Aorta (tissue), 5 donors: ENCODE results near the gene BEND4. TPM values are rescaled to one million over a fixed set of nuclear protein-coding genes. Genes with fewer than 3 reads are reported as not detected.

Experiments
- ATAC-seq: fragments of 200-7000 bp; cut with Tn5 transposase; one replicate; pipeline ENCODE4 v1.9.1; 2022; ENCODE audit warnings: moderate library complexity; ENCODE audit not compliant: low FRiP score
- DNase-seq, 2 donors: peaks; one replicate each; pipeline ENCODE4 v3.0.0-alpha.2; 2020
- H3K27ac ChIP-seq, 2 donors: one replicate each; pipeline ENCODE4 v1.5.1; 2013; ENCODE audit warnings: low read length in 2 of 2, mild to moderate bottlenecking in 2 of 2, moderate library complexity in 2 of 2, control low read depth in 1 of 2, inconsistent platforms in 1 of 2, low read depth in 1 of 2
- H3K27me3 ChIP-seq, 2 donors: one replicate each; pipeline ENCODE4 v1.6.1; 2013; ENCODE audit warnings: control low read depth in 1 of 2, low read length in 1 of 2, mild to moderate bottlenecking in 1 of 2, moderate library complexity in 1 of 2; ENCODE audit not compliant: insufficient read depth in 2 of 2, control insufficient read depth in 1 of 2
- H3K36me3 ChIP-seq, 2 donors: one replicate each; pipeline ENCODE4 v1.6.1; 2013; ENCODE audit warnings: control low read depth in 1 of 2, low read length in 1 of 2, mild to moderate bottlenecking in 1 of 2; ENCODE audit not compliant: insufficient read depth in 2 of 2, control insufficient read depth in 1 of 2
- H3K4me1 ChIP-seq, 2 donors: one replicate each; pipeline ENCODE4 v1.6.1; 2013; ENCODE audit warnings: low read length in 2 of 2, control low read depth in 1 of 2, mild to moderate bottlenecking in 1 of 2, moderate library complexity in 1 of 2; ENCODE audit not compliant: insufficient read depth in 2 of 2, control insufficient read depth in 1 of 2
- H3K4me3 ChIP-seq, 2 donors: one replicate each; pipeline ENCODE4 v1.5.1; 2013; ENCODE audit warnings: low read length in 2 of 2, control low read depth in 1 of 2, mild to moderate bottlenecking in 1 of 2
- H3K9me3 ChIP-seq: one replicate; pipeline ENCODE4 v1.6.1; 2013; ENCODE audit warnings: mild to moderate bottlenecking, low read length; ENCODE audit not compliant: control insufficient read depth
- WGBS, 2 donors: extraction: QIAGEN DNeasy Blood & Tissue Kit; methylation state at CpG; one replicate each; pipeline ENCODE4 v1.1.7; 2013; 5-methylcytosine and 5-hydroxymethylcytosine counted together
- intact Hi-C, 2 donors: fragments of 100-400 bp; cut with DNase I; formaldehyde crosslinking; loops; one replicate each; pipeline versions ENCODE4 v1.14.2 to v1.15.0; 2022
- polyA plus RNA-seq, 2 donors: library from polyadenylated mRNA; stranded (reverse); fragments of 200-250 nt; gene quantifications; one replicate each; pipeline ENCODE4 v1.2.3, GENCODE V29; 2013
- total RNA-seq, 2 donors: library from RNA; stranded (reverse); fragmentation: NEBNext Ultra II Directional; extraction: Animal tissue kit (Norgen Biotek cat#: 25700); gene quantifications; one replicate each; pipeline ENCODE4 v1.2.1, GENCODE V29; 2021
- donor health status: healthy with polysubstance abuse.
- donor health status: Bipolar disorder and iron deficiency.
- donor health status: DM: no; HTN: no; CAD: no.
- donor health status: DM: no; HTN: no; CAD: no.
- donor health status: DM: yes; HTN: yes; CAD: no.

Gene BEND4
- total and polyA plus RNA-seq, 4 donors, result 0.03 to 0.15 TPM; not detected in 2

GRCh38 chr4:42151568-42152506 is 618 bp downstream of the BEND4 start:
- H3K4me3 ChIP-seq, result peak overlapping the region; percentile 33 to 41
- no peak for DNase-seq
- H3K4me1 ChIP-seq, result no peaks in the 10 kb centered on the region
- H3K36me3 ChIP-seq, result no peaks in the 10 kb centered on the region
- no peaks in the 10 kb centered on the region for H3K9me3 ChIP-seq
- intact Hi-C loops, result no loop called here
- H3K27ac ChIP-seq, result no peak overlapping the region
- 0 to 1% methylated on average over 65 to 122 of the region's 122 CpGs for WGBS, 2 donors
- ATAC-seq, result no peak
- no peaks in the 10 kb centered on the region for H3K27me3 ChIP-seq

DNA sequence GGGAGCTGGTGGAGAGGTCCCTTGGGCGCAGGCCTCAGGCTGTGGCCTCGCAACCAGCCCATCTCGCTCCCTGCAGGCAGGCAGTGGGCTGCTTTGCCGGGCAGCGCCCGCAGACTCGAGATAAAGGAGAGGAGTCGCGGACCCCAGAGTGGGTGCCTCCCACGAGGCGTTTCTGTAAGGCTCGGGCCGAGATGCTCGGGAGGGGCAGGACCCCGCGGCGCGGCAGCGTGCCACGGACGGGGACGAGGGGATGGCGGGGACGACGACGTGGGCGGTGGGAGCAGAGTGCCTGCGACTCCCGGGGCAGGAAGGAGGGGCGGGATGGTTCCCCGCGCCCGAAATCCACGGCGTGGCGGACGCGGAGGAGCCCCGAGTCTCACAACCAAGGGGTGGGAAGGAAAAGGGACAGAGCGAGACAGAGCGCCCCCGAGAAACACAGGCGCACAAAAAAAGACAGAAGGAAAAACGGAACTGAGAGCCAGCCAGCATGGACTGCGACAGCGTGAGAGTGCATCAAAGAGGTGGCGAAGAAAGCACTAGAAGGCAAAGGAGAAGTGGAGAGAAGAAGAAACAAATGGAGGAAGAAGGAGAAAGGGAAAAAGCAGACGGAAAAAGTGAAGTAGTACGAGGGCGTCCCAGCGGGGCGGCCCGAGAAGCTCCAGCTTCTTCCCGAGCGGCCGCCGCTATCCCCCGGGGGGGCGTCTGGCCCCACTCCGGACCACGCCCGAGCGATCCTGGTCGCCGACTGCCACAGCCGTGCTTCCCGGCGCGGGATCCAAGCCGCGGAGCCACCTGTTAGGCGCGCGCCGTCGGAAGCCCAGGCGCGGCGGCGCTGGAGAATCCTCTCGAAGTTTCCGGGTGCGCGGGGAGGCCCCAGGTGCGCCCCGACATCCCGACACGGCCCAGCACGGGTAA is 1.5 kb downstream of the BEND4 start:
- H3K36me3 ChIP-seq, result no peaks in the 10 kb centered on the region
- H3K4me3 ChIP-seq, result peak overlapping the region in 1 of 2 donors; percentile 33
- ATAC-seq (peak; percentile 42), DNase-seq (no peak)
- H3K27ac ChIP-seq, result no peak overlapping the region
- H3K27me3 ChIP-seq, result peaks cover 0 to 1% of the 10 kb centered on the region in 2 donors
- H3K4me1 ChIP-seq, result no peaks in the 10 kb centered on the region
- H3K9me3 ChIP-seq, result no peaks in the 10 kb centered on the region
- intact Hi-C loops, result no loop called here
- WGBS, 2 donors, result 5 to 6% methylated on average over 82 to 89 of the region's 89 CpGs

DNA sequence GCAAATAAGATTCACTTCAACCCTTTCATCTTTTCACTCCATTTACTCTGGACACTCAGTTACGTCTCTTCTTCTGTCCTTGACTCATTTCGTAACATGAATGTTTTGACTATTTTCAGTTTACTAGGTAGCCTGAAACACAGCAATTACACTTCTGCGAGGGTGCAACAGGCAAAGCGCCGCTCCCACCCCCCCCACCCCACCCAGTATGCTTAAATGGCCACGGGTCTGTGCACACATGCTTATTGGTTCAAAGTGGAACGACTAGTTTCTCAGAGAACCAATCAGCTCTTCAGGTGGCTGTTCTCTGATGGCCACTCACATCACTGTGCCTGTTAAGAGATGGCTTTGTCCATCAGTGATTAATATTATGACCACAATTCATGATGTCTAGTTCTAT is 3.5 kb downstream of the BEND4 start:
- Histone ChIP-seq H3K4me3 (no peak overlapping the region), H3K9me3 (no peaks in the 10 kb centered on the region), H3K27ac (no peak overlapping the region), H3K27me3 (peaks cover 0 to 2% of the 10 kb centered on the region in 2 donors), H3K36me3 (no peaks in the 10 kb centered on the region), H3K4me1 (no peaks in the 10 kb centered on the region)
- DNase-seq (no peak), ATAC-seq (no peak)
- intact Hi-C loops, result no loop called here
- WGBS, 2 donors, result 80 to 83% methylated on average over 7 of the region's 7 CpGs

- Histone ChIP-seq H3K4me3 (no peak overlapping the region), H3K27ac (no peak overlapping the region), H3K9me3 (no peaks in the 10 kb centered on the region), H3K4me1 (no peaks in the 10 kb centered on the region), H3K36me3 (no peaks in the 10 kb centered on the region), H3K27me3 (peaks cover 0 to 2% of the 10 kb centered on the region in 2 donors)
- no peak for ATAC-seq
- intact Hi-C loops, result no loop called here
- no peak for DNase-seq
- 45 to 46% methylated on average over 1 of the region's 1 CpG for WGBS, 2 donors
Observed at GRCh38 chr4:42148425-42148824, 4.0 kb downstream of the BEND4 start.

DNA sequence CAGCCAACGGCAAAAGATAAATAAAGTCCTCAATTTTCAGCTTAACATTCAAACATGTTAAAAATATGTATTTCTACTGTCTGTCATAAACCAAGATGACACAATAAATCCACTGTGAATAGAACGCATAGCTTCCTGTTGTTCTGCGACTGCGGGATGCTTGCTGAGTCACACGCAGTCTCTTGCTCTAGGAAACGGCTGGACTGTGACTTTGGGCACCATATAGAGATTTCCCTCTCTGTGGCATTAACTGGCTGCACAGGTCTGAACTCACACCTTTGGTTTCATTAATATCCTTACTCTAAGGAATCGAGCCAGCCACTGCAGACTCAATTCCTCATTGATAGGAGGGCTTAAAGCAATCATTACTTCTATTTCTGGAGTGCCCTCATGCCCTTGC is 8.4 kb downstream of the BEND4 start:
- intact Hi-C loops, result no loop called here
- peaks cover 3% of the 10 kb centered on the region for H3K9me3 ChIP-seq
- ATAC-seq (no peak), DNase-seq (no peak)
- peaks cover 0 to 2% of the 10 kb centered on the region in 2 donors for H3K27me3 ChIP-seq
- no peak overlapping the region for H3K27ac ChIP-seq
- no peaks in the 10 kb centered on the region for H3K36me3 ChIP-seq
- no peak overlapping the region for H3K4me3 ChIP-seq
- 68 to 72% methylated on average over 7 of the region's 7 CpGs for WGBS, 2 donors
- H3K4me1 ChIP-seq, result no peaks in the 10 kb centered on the region

DNA sequence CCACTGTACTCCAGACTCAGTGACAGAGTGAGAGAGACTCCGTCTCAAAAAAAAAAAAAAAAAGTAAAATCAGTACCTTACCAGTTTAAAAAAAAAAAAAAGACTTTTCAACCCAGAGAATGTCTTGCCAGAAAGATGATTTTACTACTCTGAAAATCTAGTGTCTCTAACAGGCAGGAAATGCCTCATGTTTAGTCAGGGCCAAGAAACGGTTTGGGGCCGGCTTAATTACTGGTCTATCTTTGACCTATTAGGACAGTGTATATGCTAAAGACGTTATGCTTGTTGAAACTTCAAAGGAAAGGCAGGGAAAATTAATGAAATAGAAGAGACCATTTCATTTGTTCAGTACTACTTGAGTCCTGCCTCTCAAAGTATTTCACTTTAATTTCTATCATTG is 9.9 kb downstream of the BEND4 start:
- Histone ChIP-seq H3K27ac (no peak overlapping the region), H3K36me3 (no peaks in the 10 kb centered on the region), H3K27me3 (peaks cover 0 to 2% of the 10 kb centered on the region in 2 donors), H3K4me1 (no peaks in the 10 kb centered on the region), H3K9me3 (peaks cover 3% of the 10 kb centered on the region), H3K4me3 (no peak overlapping the region)
- no peak for DNase-seq
- no peak for ATAC-seq
- WGBS, 2 donors, result 68% methylated on average over 4 of the region's 4 CpGs
- intact Hi-C loops, result no loop called here

- H3K27ac ChIP-seq, result no peak overlapping the region
- no peak overlapping the region for H3K4me3 ChIP-seq
- no peaks in the 10 kb centered on the region for H3K4me1 ChIP-seq
- no peaks in the 10 kb centered on the region for H3K36me3 ChIP-seq
- ATAC-seq (no peak), DNase-seq (no peak)
- peaks cover 3% of the 10 kb centered on the region for H3K9me3 ChIP-seq
- 66% methylated on average over 3 of the region's 3 CpGs for WGBS, 2 donors
- intact Hi-C loops, result no loop called here
- H3K27me3 ChIP-seq, result no peaks in the 10 kb centered on the region
Observed at GRCh38 chr4:42136371-42136770, 16.1 kb downstream of the BEND4 start.

- Histone ChIP-seq H3K4me3 (no peak overlapping the region), H3K27ac (no peak overlapping the region), H3K27me3 (no peaks in the 10 kb centered on the region), H3K9me3 (no peaks in the 10 kb centered on the region), H3K36me3 (no peaks in the 10 kb centered on the region), H3K4me1 (no peaks in the 10 kb centered on the region)
- ATAC-seq, result no peak
- WGBS, 2 donors, result 57 to 74% methylated on average over 1 of the region's 1 CpG
- intact Hi-C loops, result no loop called here
- no peak for DNase-seq
Observed at GRCh38 chr4:42133006-42133405, 19.4 kb downstream of the BEND4 start.
